ENCODE measurements around the gene OSBPL10. TPM values are rescaled to one million over a fixed set of nuclear protein-coding genes. Genes with fewer than 3 reads are reported as not detected.

Gene OSBPL10
- total and polyA plus RNA-seq, 2 donors (not counting 1 experiment from before 2014, with no cell fraction given) = 88.5 to 310 TPM

DNA sequence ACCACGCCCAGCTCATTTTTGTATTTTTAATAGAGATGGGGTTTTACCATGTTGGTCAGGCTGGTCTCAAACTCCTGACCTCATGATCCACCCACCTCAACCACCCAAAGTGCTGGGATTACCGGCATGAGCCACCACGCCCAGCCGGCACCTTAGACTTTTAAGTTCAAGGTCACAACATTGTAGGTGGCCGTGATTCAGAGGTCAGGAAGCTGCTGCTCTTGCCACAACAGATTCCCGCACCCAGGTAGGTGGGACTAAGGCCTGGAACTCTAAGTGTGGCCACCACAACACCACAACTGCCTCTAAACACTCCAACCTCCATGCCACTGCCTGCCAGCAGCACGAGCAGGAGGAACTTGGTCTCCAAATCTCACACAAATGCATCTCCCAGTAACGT lies 251.5 kb downstream of the OSBPL10 start:
- H3K9me3 ChIP-seq (ENCODE audit: control extremely low read depth in 1 of 3, control insufficient read depth in 2 of 3, insufficient read depth in 1 of 3, low read length in 2 of 3) = no peaks in the 10 kb centered on the region
- Mint-ChIP-seq H3K27me3 (no peaks in the 10 kb centered on the region), H3K4me3 (no peak overlapping the region), H3K4me1 (no peaks in the 10 kb centered on the region), H3K9me3 (ENCODE audit: insufficient read depth) (no peaks in the 10 kb centered on the region), H3K27ac (no peak overlapping the region)
- ChIA-PET CTCF (no interaction called here), POLR2A (no interaction called here)
- peaks cover 42% of the 10 kb centered on the region for H4K20me1 ChIP-seq (ENCODE audit: control insufficient read depth, insufficient read depth, low read length, poor library complexity, severe bottlenecking)
- no peak for TF ChIP-seq EZH2 (IDR thresholded peaks at IDR 0.05; ENCODE audit: borderline replicate concordance, insufficient read depth, low read depth, low read length, poor library complexity, severe bottlenecking)
- no peak for TF ChIP-seq CTCF (IDR thresholded peaks at IDR 0.05)
- no peak overlapping the region for H3K4me3 ChIP-seq (ENCODE audit: control extremely low read depth in 1 of 5, extremely low read depth in 1 of 5, insufficient read depth in 1 of 5, low read depth in 2 of 5, low read length in 4 of 5)
- no peak overlapping the region for H3K4me2 ChIP-seq (replicated peaks; ENCODE audit: low read depth, low read length, poor library complexity, severe bottlenecking)
- no peak for DNase-seq
- 90% methylated on average over 6 of the region's 8 CpGs for WGBS (ENCODE audit: insufficient coverage)
- intact Hi-C loops (cut with micrococcal nuclease) = no loop called here
- H3K79me2 ChIP-seq (ENCODE audit: control insufficient read depth, insufficient read depth, low read length) = peaks cover 18% of the 10 kb centered on the region
- H3K27ac ChIP-seq (ENCODE audit: low read length in 2 of 2) = no peak overlapping the region
- ATAC-seq (ENCODE audit: low read depth) = no peak
- no peak overlapping the region for H2AFZ ChIP-seq (ENCODE audit: insufficient read depth, low read depth, low read length, poor library complexity, severe bottlenecking)
- no peaks in the 10 kb centered on the region for H3K27me3 ChIP-seq (replicated peaks in 1 of 4; ENCODE audit: control extremely low read depth in 1 of 4, control insufficient read depth in 3 of 4, insufficient read depth in 4 of 4, low read length in 3 of 4)
- no peaks in the 10 kb centered on the region for H3K4me1 ChIP-seq (ENCODE audit: control insufficient read depth in 2 of 2, insufficient read depth in 2 of 2, low read length in 2 of 2)
- H3K9ac ChIP-seq (ENCODE audit: low read length) = no peak overlapping the region
- H3K36me3 ChIP-seq (replicated peaks in 1 of 2; ENCODE audit: control extremely low read depth in 1 of 2, control insufficient read depth in 1 of 2, extremely low read depth in 1 of 2, insufficient read depth in 2 of 2, low read length in 1 of 2) = peaks cover 0 to 39% of the 10 kb centered on the region in 2 experiments

DNA sequence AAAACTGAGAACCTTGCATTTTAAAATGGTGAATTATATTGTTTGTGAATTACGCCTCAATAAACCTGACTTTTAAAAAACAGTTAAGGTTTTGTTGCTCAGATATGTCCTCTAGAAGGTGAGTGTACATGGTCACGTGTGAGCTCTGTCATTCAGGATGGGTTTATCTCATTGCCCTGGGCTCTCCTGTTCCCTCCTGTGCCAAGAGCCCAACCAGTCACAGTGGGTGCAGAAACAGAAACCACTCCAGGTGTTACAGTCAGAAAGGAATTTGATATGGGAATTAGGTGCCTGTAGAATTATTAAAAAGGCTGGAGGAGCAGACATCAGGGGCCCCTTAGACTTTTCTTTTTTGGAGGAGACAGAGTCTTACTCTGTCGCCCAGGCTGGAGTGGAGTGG lies 252.0 kb downstream of the OSBPL10 start:
- ATAC-seq (ENCODE audit: low read depth) (no peak), DNase-seq (no peak)
- H3K79me2 ChIP-seq (ENCODE audit: control insufficient read depth, insufficient read depth, low read length) = peaks cover 14% of the 10 kb centered on the region
- H3K4me1 ChIP-seq (ENCODE audit: control insufficient read depth in 2 of 2, insufficient read depth in 2 of 2, low read length in 2 of 2) = no peaks in the 10 kb centered on the region
- peaks cover 0 to 41% of the 10 kb centered on the region in 2 experiments for H3K36me3 ChIP-seq (replicated peaks in 1 of 2; ENCODE audit: control extremely low read depth in 1 of 2, control insufficient read depth in 1 of 2, extremely low read depth in 1 of 2, insufficient read depth in 2 of 2, low read length in 1 of 2)
- H3K4me2 ChIP-seq (replicated peaks; ENCODE audit: low read depth, low read length, poor library complexity, severe bottlenecking) = no peak overlapping the region
- no peak for TF ChIP-seq EZH2 (IDR thresholded peaks at IDR 0.05; ENCODE audit: borderline replicate concordance, insufficient read depth, low read depth, low read length, poor library complexity, severe bottlenecking)
- no peak for TF ChIP-seq CTCF (IDR thresholded peaks at IDR 0.05)
- Mint-ChIP-seq H3K4me3 (no peak overlapping the region), H3K4me1 (no peaks in the 10 kb centered on the region), H3K27me3 (no peaks in the 10 kb centered on the region), H3K9me3 (ENCODE audit: insufficient read depth) (no peaks in the 10 kb centered on the region), H3K27ac (no peak overlapping the region)
- no peaks in the 10 kb centered on the region for H3K9me3 ChIP-seq (ENCODE audit: control extremely low read depth in 1 of 3, control insufficient read depth in 2 of 3, insufficient read depth in 1 of 3, low read length in 2 of 3)
- H3K9ac ChIP-seq (ENCODE audit: low read length) = no peak overlapping the region
- 100% methylated on average over 3 of the region's 3 CpGs for WGBS (ENCODE audit: insufficient coverage)
- no peak overlapping the region for H3K4me3 ChIP-seq (ENCODE audit: control extremely low read depth in 1 of 5, extremely low read depth in 1 of 5, insufficient read depth in 1 of 5, low read depth in 2 of 5, low read length in 4 of 5)
- intact Hi-C loops (cut with micrococcal nuclease) = no loop called here
- ChIA-PET POLR2A (no interaction called here), CTCF (no interaction called here)
- H3K27me3 ChIP-seq (replicated peaks in 1 of 4; ENCODE audit: control extremely low read depth in 1 of 4, control insufficient read depth in 3 of 4, insufficient read depth in 4 of 4, low read length in 3 of 4) = no peaks in the 10 kb centered on the region
- H4K20me1 ChIP-seq (ENCODE audit: control insufficient read depth, insufficient read depth, low read length, poor library complexity, severe bottlenecking) = peaks cover 42% of the 10 kb centered on the region
- H3K27ac ChIP-seq (ENCODE audit: low read length in 2 of 2) = no peak overlapping the region
- no peak overlapping the region for H2AFZ ChIP-seq (ENCODE audit: insufficient read depth, low read depth, low read length, poor library complexity, severe bottlenecking)

Measured in B cell (primary cell).